ENCODE results near the gene ATP11C. TPM values are rescaled to one million over a fixed set of nuclear protein-coding genes. Genes with fewer than 3 reads are reported as not detected.

Gene ATP11C
- total and polyA plus RNA-seq, 10 of the 15 experiments (the other 5 are each of a cell fraction or from before 2014, with no cell fraction given) = 16.2 to 44.0 (median 24.8) TPM

GRCh38 chrX:139842326-139843185, 90.3 kb downstream of the ATP11C start:
- ChIA-PET SMC1A (ENCODE audit: uncharacterized antibody, unreplicated experiment) (no interaction called here), POLR2A (no interaction called here), RAD21 (ENCODE audit: unreplicated experiment) (no interaction called here), CTCF (no interaction called here)
- in situ Hi-C loops (cut with MboI) (no loop called here), intact Hi-C loops (cut with micrococcal nuclease; ENCODE audit: unreplicated experiment) (no loop called here)
- 60% methylated on average over 8 of the region's 8 CpGs for whole genome bisulfite sequencing (ENCODE audit: insufficient coverage, insufficient replicate concordance, low lambda C conversion rate, missing lambda C conversion rate)
- Histone ChIP-seq H3K4me2 (ENCODE audit: control insufficient read depth, insufficient read depth) (no peak overlapping the region), H4K20me1 (ENCODE audit: control insufficient read depth, insufficient read depth) (no peaks in the 10 kb centered on the region), H3K9me3 (replicated peaks; ENCODE audit: control insufficient read depth, insufficient read depth, low read length) (no peaks in the 10 kb centered on the region; the same call in 2 of the 3 replicates), H3K27me3 (replicated peaks in 1 of 2; ENCODE audit: control insufficient read depth in 2 of 2, insufficient read depth in 2 of 2, low read length in 1 of 2) (no peaks in the 10 kb centered on the region), H2AFZ (ENCODE audit: control insufficient read depth, low read depth, low read length) (no peak overlapping the region), H3K27ac (ENCODE audit: control insufficient read depth, insufficient read depth) (no peak overlapping the region), H3K36me3 (ENCODE audit: control insufficient read depth in 2 of 2, insufficient read depth in 2 of 2, low read length in 1 of 2) (no peaks in the 10 kb centered on the region), H3K79me2 (ENCODE audit: control insufficient read depth, insufficient read depth, low read length) (no peaks in the 10 kb centered on the region; the same call in none of the 2 replicates), H3K4me1 (ENCODE audit: control insufficient read depth, insufficient read depth, low read length) (peaks cover 10% of the 10 kb centered on the region), H3K4me3 (no peak overlapping the region), H3K9ac (ENCODE audit: control insufficient read depth, insufficient read depth, low read length) (no peak overlapping the region)
- ATAC-seq (no peak), FAIRE-seq (no peak), DNase-seq (ENCODE audit: low read depth, low spot score) (no peak)
- BruUV-seq (replicated peaks) = no TSS peak
- no peak for TF ChIP-seq TARDBP (IDR thresholded peaks at IDR 0.05; ENCODE audit: borderline replicate concordance)
- no peak for TF ChIP-seq NR2F1 (conservative IDR thresholded peaks at IDR 0.05)
- no peak for TF ChIP-seq PML (IDR thresholded peaks at IDR 0.05; ENCODE audit: low read length)
- TF ChIP-seq MEF2A (IDR thresholded peaks at IDR 0.05; ENCODE audit: insufficient read depth, low read depth, low read length) = no peak
- no peak for TF ChIP-seq FOXK2 (IDR thresholded peaks at IDR 0.05)
- TF ChIP-seq NFIC (IDR thresholded peaks at IDR 0.05; ENCODE audit: low read depth, low read length) = no peak
- no peak for TF ChIP-seq MAX (IDR thresholded peaks at IDR 0.05; ENCODE audit: low read depth, low read length)
- TF ChIP-seq ELK1 (IDR thresholded peaks at IDR 0.05; ENCODE audit: low read depth, low read length) = no peak
- no peak for TF ChIP-seq SRF (IDR thresholded peaks at IDR 0.05; ENCODE audit: low read depth in 2 of 2, low read length in 2 of 2)
- TF ChIP-seq MTA3 (IDR thresholded peaks at IDR 0.05; ENCODE audit: borderline replicate concordance, low read length) = no peak
- TF ChIP-seq PBX3 (IDR thresholded peaks at IDR 0.05; ENCODE audit: insufficient replicate concordance, low read depth, low read length) = no peak
- TF ChIP-seq NBN (IDR thresholded peaks at IDR 0.05) = no peak
- TF ChIP-seq SREBF1 (IDR thresholded peaks at IDR 0.05; ENCODE audit: low read length) = no peak
- no peak for TF ChIP-seq REST (IDR thresholded peaks at IDR 0.05; ENCODE audit: low read depth, low read length)
- no peak for TF ChIP-seq CBX5 (IDR thresholded peaks at IDR 0.05; ENCODE audit: low read depth)
- no peak for TF ChIP-seq IKZF2 (IDR thresholded peaks at IDR 0.05)
- no peak for TF ChIP-seq CHD2 (IDR thresholded peaks at IDR 0.05; ENCODE audit: borderline replicate concordance, low read depth, low read length)
- no peak for TF ChIP-seq ZNF207 (IDR thresholded peaks at IDR 0.05; ENCODE audit: borderline replicate concordance)
- TF ChIP-seq NRF1 (conservative IDR thresholded peaks at IDR 0.05; ENCODE audit: low read depth, low read length) = no peak
